GM18505 (cell line): ENCODE measurements around the gene AKAP6.
A peak's percentile ranks its signal among the peaks of the same experiment; 100 is the strongest.

Experiments
- ATAC-seq: cut with Tn5 transposase; IDR thresholded peaks from one replicate; pipeline ENCODE4 v1.9.1; 2021; ENCODE audit not compliant: unreplicated experiment
- POLR2A ChIP-seq: IDR thresholded peaks from 4 replicates; pipeline ENCODE4 v1.6.1; 2011; ENCODE audit warnings: borderline replicate concordance; ENCODE audit not compliant: insufficient read depth, insufficient read length; ENCODE audit errors: extremely low read depth

AKAP6 gene

DNA sequence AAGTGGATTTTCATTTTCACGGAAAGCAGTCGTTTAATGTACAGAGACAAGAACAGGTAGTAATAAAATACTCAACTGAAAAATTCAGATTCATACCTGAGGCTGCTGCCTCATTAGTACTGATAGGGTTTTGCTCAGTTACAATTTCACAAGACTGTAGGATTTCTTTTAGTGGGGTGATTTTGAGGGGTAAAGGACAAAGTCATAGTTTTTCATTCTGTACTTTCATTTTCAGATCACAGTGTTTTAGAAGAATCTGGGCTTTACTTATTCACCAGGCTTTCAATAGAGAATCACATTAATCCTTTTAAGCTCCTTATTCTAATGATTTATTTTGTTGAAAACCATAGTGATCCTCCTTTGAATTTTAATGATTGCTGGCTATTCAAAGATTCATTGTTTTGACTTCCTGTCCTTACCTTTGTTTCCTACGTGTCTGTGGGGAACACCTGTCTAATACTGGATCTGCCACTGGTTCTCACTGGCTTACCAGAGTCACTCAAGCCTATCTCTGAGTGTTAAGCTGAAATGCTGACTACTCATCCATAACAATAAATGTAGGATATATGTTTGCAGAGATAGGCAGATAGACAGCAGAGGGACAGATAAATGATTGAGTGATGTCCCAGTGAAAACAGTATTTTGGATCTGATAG, 365.8 kb downstream of the AKAP6 start:
- no peak for ATAC-seq
- TF ChIP-seq POLR2A = no peak

DNA sequence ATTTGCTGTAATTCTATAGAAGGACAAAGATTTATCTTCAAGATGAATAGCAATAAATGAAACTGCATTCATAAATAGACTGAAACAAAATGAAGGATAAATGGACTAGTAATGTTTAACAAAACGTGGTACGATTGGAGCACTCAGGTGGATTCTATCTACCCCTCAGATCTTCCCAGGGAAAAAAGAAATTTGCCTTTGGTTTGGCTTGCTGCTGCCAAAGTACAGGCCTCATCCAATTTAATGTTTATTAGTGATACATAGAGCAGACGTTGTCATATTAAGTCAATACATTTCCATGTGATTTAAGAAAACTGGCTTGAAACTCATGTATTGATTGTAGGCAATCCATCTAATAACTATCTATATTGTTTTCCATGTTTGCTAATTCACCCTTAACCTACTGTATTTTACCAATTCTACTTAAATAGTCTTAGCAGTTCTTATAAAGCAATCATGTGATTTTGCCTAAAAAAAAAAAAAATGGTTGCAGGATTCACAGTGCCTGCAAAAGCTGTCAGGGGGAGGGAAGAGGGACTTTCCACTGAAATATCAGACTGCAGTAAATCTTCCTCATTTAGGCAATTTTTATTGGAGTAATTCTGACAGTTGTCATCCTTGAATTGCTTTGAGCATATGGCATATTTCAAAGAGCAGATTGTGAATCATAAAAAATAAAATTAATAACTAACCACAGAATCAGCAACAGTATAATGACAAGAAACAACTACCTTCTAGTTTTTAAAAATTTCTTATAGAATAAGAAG, 367.4 kb downstream of the AKAP6 start:
- no peak for TF ChIP-seq POLR2A
- ATAC-seq = no peak

DNA sequence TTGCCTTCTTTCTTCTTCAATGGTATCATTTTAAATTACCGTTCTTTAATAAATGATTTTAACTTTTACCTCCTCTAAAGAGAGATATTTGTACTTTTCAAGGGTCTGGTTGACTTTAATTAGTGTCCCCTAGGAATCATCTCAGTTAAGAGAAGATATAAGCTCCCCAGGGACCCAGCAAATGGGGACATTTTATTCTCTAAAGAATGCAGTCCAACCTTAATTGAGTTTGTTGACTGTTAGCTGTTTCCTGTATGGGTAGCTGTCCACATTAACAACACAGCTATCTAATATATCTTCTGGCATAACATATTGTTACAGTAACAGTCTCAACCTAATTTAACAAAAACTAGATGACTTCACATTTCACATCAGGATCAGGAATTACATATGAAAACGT, 368.0 kb downstream of the AKAP6 start:
- TF ChIP-seq POLR2A = no peak
- ATAC-seq = no peak

GRCh38 chr14:32697704-32698103, 368.6 kb downstream of the AKAP6 start:
- no peak for ATAC-seq
- no peak for TF ChIP-seq POLR2A

DNA sequence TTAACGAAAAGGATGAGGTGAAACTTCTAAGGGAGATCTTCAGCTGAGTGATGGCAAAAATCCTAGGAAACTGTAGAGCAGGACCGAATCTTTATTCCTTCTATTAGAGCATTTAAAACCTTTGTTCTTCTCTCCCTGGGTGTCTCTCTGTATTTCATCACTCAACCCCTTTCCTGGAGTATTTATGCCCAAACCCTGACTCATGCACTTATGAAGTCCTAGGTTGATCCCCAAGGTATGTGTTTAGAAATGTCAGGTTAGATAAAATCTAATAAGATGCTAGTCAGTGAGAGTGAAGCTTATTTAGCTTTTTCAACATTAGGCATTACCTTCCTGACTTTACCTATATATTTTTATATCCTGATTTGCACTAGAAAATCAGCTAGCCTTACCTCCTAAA, 369.7 kb downstream of the AKAP6 start:
- no peak for ATAC-seq
- no peak for TF ChIP-seq POLR2A

DNA sequence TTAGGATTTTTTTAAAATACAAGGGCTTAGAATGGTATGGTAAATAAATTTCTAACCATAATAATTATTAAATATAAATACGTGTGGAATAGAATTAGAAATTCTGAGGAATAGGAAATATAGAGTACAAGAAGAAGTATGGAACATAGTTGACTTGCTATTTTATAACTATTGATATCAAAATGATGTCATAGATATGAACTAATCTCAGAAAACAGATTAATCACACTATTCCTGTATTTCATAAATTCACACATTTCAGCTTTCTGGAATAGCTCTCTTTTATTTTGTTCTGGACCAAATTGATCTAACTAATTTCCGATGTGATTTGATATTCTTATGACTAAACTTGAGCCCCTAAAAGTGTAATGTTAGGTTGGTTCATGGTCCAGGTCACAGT, 372.4 kb downstream of the AKAP6 start:
- TF ChIP-seq POLR2A = no peak
- ATAC-seq = no peak

DNA sequence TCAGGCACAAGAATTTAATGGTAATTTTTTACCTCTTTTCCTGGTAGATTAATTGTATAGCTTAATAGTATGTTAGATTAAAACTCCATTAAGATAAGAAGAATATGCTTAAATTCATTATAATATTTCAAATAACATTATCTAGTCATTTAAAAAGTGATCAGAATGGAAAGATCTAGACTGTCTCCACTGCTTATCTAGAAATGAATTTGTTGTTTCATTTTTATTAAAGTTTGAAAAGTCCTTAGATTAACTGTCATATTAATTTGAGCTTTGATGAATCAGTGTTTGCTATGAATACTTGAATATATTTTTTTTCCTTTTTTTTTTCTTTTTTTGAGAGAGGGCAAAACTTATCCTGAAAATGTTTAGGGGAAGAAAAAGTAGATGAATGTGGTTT, 373.0 kb downstream of the AKAP6 start:
- no peak for ATAC-seq
- no peak for TF ChIP-seq POLR2A

DNA sequence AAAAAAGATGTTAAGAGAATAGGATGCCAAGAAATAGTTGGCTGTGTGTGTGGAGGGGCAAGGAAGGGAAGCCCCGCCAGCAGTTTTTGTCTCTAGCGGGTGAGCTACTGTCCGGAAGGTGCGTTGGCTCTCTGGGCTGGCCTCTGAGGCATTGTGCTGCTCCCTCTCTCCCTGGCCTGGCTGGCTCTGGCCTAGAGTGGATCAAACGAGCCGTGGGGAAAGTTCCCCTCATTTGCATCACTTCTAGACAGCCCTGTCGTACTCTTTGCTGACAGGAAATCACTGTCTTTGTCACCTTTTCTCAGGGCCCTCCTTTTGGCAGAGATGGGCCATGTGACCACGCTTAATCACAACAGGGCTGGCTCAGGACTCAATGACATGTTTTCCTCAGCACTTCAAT, 373.5 kb downstream of the AKAP6 start:
- ATAC-seq = peak; percentile 95
- no peak for TF ChIP-seq POLR2A

DNA sequence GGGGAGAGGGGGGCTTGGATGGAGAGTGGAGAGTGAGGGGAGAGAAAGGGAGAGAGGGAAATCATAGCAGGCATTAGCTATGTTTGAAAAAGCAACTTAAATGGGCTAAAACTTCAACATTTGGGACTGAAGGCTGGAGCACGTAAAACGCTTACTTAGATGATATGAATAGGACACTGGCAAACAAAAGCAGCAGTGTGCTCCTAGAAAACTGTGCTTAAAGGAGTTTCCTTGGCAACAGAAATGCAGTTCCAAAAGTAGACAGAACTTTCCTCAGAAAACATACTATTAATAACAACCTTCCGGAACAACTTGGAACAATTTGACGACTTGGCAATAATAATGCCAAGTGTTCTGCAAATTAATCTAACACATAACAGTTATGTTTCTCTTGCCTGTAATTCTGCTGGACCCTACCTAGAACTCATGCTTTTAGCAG, 374.1 kb downstream of the AKAP6 start:
- no peak for TF ChIP-seq POLR2A
- ATAC-seq = no peak

DNA sequence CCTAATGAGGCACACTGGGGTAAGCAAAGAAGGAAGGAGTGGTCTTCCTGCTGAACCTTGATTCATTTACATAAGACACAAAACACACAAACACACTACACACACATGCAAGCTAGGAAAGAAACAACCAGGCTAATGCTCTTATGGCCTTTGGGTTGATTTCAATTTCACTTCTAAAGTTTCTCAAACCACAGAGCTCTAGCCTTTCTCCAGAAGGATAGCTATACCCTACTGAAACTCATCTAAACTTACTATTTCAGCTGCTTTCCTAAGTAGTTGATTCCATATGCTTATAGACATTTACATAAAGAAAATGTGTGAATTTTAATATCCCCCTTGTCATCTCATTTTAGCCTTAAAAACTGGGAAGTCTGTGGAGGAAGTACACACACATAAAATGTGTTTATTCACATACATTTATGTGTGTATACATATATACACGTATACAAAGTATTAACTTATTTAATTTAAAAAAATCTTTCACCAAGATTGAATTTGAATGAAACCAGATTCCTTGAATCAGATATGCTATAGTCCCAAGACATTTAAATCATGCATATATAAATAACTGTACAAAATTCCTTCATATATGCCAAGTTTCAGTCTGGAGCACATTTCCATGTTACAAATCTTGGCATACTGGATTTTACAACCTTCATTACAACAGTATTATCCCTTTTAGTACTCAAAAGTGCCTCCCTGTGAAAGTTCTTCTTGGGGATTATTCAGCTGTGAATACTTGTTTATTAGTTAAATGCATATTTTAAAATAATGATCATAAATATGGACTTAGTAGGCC, 377.8 kb downstream of the AKAP6 start:
- ATAC-seq = no peak

DNA sequence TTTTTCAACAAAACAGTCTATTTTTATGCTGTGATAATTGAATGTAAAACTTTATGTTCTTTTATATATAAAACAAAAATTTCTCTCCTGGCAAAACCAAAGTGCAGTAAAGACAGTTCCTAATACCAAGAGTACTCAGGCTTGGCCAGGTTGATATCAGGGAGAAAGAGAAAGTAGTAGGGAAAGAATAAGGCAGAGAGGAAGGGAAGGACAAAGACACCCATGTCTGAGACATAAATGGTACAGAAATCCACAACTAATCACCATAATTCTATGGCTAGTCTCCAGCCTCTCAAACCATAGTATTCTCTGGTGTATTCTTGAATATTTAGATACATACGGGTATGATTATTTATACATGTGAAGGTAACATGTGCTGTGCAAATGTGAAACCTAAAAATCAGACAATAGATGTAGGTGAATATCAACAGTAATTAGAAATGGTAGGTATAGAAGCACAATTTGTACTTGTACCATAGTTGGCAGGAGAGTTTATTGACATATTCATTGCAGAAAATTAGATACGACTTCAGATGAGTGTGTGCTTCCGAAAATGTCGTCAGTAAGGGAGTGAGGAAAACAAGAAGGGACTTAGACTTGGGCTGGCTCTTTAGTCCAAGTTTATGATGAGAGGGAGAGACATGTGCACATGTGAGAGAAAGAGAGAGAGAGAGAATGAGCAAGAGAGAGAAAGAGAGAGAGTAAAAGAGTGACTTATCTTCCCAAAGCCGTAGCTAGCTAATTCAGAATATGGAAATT, 378.8 kb downstream of the AKAP6 start:
- no peak for ATAC-seq
- no peak for TF ChIP-seq POLR2A

More for the DNA sequence above, 377.8 kb downstream of the AKAP6 start:
- no peak for TF ChIP-seq POLR2A

GRCh38 chr14:32709027-32709426, 379.9 kb downstream of the AKAP6 start:
- no peak for ATAC-seq

DNA sequence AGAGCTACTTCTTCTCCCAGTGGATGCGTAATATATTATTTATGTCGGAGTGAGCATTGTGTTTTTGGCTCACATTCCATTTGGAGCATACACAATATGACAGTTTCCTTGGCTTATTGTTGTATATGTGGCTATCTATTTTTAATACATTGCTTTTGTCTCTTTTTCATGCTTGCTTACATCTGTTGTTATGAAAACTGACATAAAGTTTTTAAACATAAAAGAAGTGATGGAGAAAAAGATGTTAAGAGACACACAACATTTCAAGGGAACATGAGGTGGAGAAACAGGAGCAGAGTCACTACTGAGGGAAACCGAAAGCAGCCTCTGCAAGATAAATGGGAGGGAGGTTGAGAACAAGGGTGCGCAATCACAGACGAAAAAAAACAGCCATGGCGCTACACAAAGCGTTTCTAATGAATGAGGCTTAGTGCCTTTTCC, 381.2 kb downstream of the AKAP6 start:
- TF ChIP-seq POLR2A = no peak

More at GRCh38 chr14:32709027-32709426, 379.9 kb downstream of the AKAP6 start:
- TF ChIP-seq POLR2A = no peak

More for the DNA sequence above, 381.2 kb downstream of the AKAP6 start:
- ATAC-seq = no peak
